ENCODE measurements around the gene BCL2L2. TPM values are rescaled to one million over a fixed set of nuclear protein-coding genes. Genes with fewer than 3 reads are reported as not detected.

The BCL2L2 gene
- total RNA-seq, 1 experiment from 2014 or later, result 18.2 TPM

DNA sequence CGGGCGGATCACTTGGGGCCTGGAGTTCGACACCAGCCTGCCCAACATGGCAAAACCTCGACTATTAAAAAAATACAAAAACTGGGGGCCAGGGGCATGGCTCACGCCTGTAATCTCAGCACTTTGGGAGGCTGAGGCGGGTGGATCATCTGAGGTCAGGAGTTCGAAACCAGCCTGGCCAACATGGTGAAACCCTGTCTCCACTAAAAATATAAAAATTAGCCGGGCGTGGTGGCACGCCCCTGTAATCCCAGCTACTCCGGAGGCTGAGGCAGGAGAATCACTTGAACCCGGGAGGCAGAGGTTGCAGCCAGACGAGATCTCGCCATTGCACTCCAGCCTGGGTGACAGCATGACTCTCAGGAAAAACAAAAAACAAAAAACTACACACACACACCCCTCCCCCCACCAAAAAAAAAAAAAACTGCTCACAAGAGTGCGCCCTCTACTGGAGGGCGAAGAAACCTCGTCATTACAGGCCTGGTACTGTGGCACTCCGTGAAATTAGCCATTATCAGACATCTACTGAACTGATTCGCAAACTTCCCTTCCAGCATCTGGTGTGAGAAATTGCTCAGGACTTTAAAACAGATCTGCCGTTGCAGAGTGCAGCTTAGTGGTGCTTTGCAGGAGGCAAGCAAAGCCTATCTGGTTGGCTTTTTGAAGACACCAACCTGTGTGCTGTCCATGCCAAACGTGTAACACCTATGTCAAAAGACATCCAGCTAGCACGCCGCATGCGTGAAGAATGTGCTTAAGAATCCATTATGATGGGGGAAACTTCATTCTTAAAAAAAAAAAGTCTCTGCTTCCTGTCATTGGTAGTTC, 11.7 kb upstream of the BCL2L2 start:
- Mint-ChIP-seq H3K9me3 (no peaks in the 10 kb centered on the region), H3K4me1 (peaks cover 20% of the 10 kb centered on the region), H3K27me3 (ENCODE audit: low read depth) (peaks cover 99% of the 10 kb centered on the region), H3K36me3 (peaks cover 5% of the 10 kb centered on the region), H3K4me3 (no peak overlapping the region), H3K27ac (no peak overlapping the region)
- ATAC-seq, result peak; percentile 55
- POLR2A ChIA-PET, result interaction anchor here (0.7 to 1.2 kb wide), 2 partner anchors 9 to 26 kb away, joined by 4 read pairs; partner anchors contain the start of genes HOMEZ and PABPN1
- TF ChIP-seq JUN (CRISPR knock-in tag; IDR thresholded peaks at IDR 0.05) (no peak), CTCF (IDR thresholded peaks at IDR 0.05) (peak; percentile 90), E2F1 (CRISPR knock-in tag; IDR thresholded peaks at IDR 0.05) (no peak)
- DNase-seq (ENCODE audit: low spot score), result peak; percentile 28
- CTCF ChIA-PET, result interaction anchor here (0.6 to 3.1 kb wide), 37 partner anchors 7 to 300 kb away, joined by 3 to 27 read pairs (median 4); partner anchors contain the start of genes ACIN1, CEBPE, HOMEZ and PABPN1

- DNase-seq (ENCODE audit: low spot score), result no peak
- TF ChIP-seq JAZF1 (CRISPR knock-in tag; IDR thresholded peaks at IDR 0.05) (no peak), CBFB (CRISPR knock-in tag; IDR thresholded peaks at IDR 0.05; ENCODE audit: low read depth) (no peak), ATF1 (CRISPR knock-in tag; IDR thresholded peaks at IDR 0.05) (no peak), ZNF317 (CRISPR knock-in tag; IDR thresholded peaks at IDR 0.05; ENCODE audit: borderline replicate concordance, low read depth) (no peak), ZNF121 (CRISPR knock-in tag; IDR thresholded peaks at IDR 0.05) (no peak), ETV6 (CRISPR knock-in tag; IDR thresholded peaks at IDR 0.05) (no peak), NR2C2 (CRISPR knock-in tag; IDR thresholded peaks at IDR 0.05) (no peak), GABPB1 (CRISPR knock-in tag; IDR thresholded peaks at IDR 0.05) (no peak), TEAD1 (CRISPR knock-in tag; IDR thresholded peaks at IDR 0.05) (no peak)
- ATAC-seq, result no peak
- peaks cover 20% of the 10 kb centered on the region for H3K4me1 Mint-ChIP-seq
- peaks cover 5% of the 10 kb centered on the region for H3K36me3 Mint-ChIP-seq
- H3K9me3 Mint-ChIP-seq, result no peaks in the 10 kb centered on the region
- H3K27ac Mint-ChIP-seq, result no peak overlapping the region
- H3K27me3 Mint-ChIP-seq (ENCODE audit: low read depth), result peaks cover 96% of the 10 kb centered on the region
- ChIA-PET POLR2A (no interaction called here), CTCF (interaction anchor here (0.7 to 3.1 kb wide), 8 partner anchors 15 to 227 kb away, joined by 3 to 27 read pairs (median 4); partner anchors contain the start of gene PABPN1)
- H3K4me3 Mint-ChIP-seq, result no peak overlapping the region
These were observed 10.4 kb upstream of the BCL2L2 start for GRCh38 chr14:23296012-23296777.

DNA sequence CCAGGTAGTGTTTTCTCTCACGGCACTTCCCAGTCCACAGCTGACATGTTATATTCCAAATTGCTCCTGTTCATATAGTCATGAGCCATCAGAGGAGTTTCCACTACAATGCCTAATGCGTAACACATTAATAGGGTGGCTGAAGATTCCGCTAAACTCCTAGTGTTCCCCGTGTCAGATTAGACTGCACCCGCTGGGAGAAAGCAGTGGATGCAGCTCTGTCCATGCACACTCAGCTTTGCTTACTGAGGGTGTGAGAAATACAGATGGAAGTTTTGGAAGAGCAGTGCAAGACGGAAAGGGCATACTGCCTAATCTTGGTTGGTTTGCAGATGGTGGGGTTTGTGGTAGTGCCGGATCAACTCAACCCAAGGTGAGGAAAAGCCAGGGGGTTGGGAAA, 9.5 kb upstream of the BCL2L2 start:
- peaks cover 87% of the 10 kb centered on the region for H3K27me3 Mint-ChIP-seq (ENCODE audit: low read depth)
- ATAC-seq (no peak), DNase-seq (ENCODE audit: low spot score) (no peak)
- peaks cover 20% of the 10 kb centered on the region for H3K4me1 Mint-ChIP-seq
- H3K9me3 Mint-ChIP-seq, result no peaks in the 10 kb centered on the region
- ChIA-PET CTCF (interaction anchor here (1.0 to 2.6 kb wide), 4 partner anchors 11 to 228 kb away, joined by 3 to 16 read pairs (median 4); partner anchors contain the start of genes HOMEZ and PABPN1), POLR2A (no interaction called here)
- no peak overlapping the region for H3K27ac Mint-ChIP-seq
- no peak overlapping the region for H3K4me3 Mint-ChIP-seq
- H3K36me3 Mint-ChIP-seq, result peaks cover 5% of the 10 kb centered on the region
- TF ChIP-seq ZNF671 (CRISPR knock-in tag; IDR thresholded peaks at IDR 0.05) (no peak), MLX (CRISPR knock-in tag; IDR thresholded peaks at IDR 0.05) (no peak), ELF4 (CRISPR knock-in tag; IDR thresholded peaks at IDR 0.05; ENCODE audit: low read depth) (no peak), SMAD4 (CRISPR knock-in tag; IDR thresholded peaks at IDR 0.05) (no peak), ZNF219 (CRISPR knock-in tag; IDR thresholded peaks at IDR 0.05; ENCODE audit: borderline replicate concordance) (no peak), GABPB1 (CRISPR knock-in tag; IDR thresholded peaks at IDR 0.05) (no peak), FOXK1 (CRISPR knock-in tag; IDR thresholded peaks at IDR 0.05) (no peak), MXD4 (CRISPR knock-in tag; IDR thresholded peaks at IDR 0.05; ENCODE audit: borderline replicate concordance) (no peak), CREB1 (CRISPR knock-in tag; IDR thresholded peaks at IDR 0.05) (no peak), EMX1 (CRISPR knock-in tag; IDR thresholded peaks at IDR 0.05) (no peak), ZNF317 (CRISPR knock-in tag; IDR thresholded peaks at IDR 0.05; ENCODE audit: borderline replicate concordance, low read depth) (no peak), IRF1 (CRISPR knock-in tag; IDR thresholded peaks at IDR 0.05) (no peak)
- TF ChIP-seq, protein P1, sequence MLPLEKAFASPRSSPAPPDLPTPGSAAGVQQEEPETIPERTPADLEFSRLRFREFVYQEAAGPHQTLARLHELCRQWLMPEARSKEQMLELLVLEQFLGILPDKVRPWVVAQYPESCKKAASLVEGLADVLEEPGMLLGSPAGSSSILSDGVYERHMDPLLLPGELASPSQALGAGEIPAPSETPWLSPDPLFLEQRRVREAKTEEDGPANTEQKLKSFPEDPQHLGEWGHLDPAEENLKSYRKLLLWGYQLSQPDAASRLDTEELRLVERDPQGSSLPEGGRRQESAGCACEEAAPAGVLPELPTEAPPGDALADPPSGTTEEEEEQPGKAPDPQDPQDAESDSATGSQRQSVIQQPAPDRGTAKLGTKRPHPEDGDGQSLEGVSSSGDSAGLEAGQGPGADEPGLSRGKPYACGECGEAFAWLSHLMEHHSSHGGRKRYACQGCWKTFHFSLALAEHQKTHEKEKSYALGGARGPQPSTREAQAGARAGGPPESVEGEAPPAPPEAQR (CRISPR knock-in tag; IDR thresholded peaks at IDR 0.05), result no peak
- TF ChIP-seq, protein P2, sequence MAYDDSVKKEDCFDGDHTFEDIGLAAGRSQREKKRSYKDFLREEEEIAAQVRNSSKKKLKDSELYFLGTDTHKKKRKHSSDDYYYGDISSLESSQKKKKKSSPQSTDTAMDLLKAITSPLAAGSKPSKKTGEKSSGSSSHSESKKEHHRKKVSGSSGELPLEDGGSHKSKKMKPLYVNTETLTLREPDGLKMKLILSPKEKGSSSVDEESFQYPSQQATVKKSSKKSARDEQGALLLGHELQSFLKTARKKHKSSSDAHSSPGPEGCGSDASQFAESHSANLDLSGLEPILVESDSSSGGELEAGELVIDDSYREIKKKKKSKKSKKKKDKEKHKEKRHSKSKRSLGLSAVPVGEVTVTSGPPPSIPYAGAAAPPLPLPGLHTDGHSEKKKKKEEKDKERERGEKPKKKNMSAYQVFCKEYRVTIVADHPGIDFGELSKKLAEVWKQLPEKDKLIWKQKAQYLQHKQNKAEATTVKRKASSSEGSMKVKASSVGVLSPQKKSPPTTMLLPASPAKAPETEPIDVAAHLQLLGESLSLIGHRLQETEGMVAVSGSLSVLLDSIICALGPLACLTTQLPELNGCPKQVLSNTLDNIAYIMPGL (CRISPR knock-in tag; IDR thresholded peaks at IDR 0.05), result no peak

Data from WTC11 (cell line).